ENCODE measurements around the gene FBXO46. TPM values are rescaled to one million over a fixed set of nuclear protein-coding genes. Genes with fewer than 3 reads are reported as not detected.
"Not testable (repeated sequence)": the region's sequence is repeated elsewhere in the genome, so short reads cannot be mapped to it uniquely, and the experiment has no call there.

FBXO46 gene
- polyA plus RNA-seq, 10 donors = 8.3 to 15.3 (median 10.3) TPM

DNA sequence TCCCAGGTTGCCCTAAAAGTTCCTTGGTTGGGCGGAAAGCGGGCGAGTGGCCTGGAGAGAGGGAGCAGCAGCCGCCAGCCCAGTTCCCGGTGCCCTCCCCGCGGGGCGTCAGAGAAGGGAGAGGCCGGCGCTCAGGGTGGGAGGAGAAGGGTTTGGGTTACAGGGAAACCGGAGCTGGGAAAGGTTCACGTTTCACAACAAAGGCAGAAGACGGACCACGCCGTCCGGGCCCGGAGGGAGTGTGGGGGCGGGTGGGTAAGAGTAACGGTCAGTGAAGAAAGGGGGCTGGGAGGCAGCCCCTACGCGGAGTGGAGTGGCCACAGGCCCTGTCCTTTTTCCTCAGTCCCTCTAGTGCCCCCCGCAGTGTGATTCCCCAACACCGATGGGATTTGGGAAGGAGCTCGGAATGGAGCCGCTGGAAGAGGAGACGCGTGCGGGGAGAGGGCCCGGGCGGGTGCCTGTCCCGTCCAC is 36.7 kb upstream of the FBXO46 start:
- peak; percentile 85 to 94 (median 89) for DNase-seq

DNA sequence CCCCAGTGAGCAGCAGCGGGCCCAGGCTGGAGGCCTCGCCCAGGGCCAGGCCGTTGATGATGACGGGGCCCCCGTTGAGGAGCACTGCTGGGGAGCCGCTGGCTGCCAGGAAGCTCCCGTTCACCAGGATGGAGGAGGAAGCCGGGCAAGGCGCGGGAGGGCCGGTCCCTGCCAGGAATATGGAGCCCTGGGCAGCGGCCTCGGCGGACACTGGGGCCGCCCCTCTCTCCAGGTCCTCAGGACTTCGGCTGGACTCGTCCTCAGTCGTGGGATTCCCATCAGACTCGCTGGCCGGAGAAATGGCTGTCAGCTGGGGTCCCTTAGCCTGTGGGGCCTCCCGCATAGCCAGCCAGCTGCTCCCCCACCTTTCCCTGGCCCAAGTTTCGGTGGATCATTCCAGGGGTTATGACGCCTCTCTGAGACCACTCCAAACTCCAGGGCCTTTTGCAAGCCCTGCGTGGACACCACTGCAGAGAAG is 36.2 kb upstream of the FBXO46 start:
- no peak for DNase-seq

DNA sequence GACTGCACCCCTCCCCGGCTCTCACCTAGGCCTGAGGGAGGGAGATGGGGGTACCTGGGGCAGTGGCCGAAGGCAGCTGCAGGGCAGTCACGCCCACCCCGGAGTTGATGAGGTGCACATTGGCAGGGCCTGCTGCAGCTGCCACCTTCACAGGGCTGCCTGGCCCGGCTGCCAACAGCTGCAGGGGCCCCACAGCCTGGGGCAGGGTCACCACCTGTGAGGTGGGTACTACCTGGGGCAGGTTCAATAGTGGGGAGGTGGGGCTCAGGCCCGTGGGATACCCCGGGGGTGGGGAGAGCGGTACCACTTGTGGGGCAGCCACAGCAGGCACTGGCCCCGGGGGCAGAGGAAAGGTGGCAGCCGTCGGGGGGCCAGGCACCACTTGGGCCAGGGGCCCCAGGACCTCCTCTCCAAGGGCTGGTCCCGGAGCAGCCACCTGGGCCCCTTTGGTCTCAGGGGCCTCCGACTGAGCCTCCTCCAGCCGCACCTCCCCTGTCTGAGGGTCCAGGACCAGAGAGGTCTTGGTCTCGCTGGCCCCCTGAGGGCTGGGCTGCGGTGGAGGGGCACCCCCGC is 35.7 kb upstream of the FBXO46 start:
- DNase-seq = no peak

DNA sequence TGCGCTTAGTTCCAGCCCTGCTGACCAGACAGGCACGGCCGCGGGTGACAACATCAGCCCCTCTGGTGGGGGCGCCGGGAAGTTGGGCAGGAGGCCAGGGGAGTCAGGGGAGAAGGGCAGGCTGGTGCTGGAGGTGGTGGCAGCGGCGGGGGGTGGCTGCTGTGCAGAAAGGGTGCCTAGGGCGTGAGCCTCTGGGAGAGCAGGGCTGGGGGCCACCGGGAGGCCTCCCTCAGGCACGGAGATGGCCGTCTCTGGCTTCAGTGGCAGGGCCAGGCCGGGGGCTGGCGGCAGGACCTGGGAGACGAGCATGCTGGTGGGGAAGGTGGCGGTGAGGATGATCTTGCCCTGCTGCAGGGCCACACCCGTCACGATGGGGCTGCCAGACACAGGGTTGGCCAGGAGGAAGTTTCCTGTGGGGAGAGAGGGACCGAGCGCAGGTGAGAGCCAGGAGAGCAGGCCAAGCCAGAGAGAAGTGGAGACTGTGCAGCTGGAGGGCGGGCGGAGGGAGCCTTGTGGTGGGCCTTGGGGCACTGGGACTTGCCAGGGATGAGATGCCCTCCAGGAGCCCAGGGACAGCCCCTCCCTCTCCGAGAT is 35.1 kb upstream of the FBXO46 start:
- no peak for DNase-seq

DNA sequence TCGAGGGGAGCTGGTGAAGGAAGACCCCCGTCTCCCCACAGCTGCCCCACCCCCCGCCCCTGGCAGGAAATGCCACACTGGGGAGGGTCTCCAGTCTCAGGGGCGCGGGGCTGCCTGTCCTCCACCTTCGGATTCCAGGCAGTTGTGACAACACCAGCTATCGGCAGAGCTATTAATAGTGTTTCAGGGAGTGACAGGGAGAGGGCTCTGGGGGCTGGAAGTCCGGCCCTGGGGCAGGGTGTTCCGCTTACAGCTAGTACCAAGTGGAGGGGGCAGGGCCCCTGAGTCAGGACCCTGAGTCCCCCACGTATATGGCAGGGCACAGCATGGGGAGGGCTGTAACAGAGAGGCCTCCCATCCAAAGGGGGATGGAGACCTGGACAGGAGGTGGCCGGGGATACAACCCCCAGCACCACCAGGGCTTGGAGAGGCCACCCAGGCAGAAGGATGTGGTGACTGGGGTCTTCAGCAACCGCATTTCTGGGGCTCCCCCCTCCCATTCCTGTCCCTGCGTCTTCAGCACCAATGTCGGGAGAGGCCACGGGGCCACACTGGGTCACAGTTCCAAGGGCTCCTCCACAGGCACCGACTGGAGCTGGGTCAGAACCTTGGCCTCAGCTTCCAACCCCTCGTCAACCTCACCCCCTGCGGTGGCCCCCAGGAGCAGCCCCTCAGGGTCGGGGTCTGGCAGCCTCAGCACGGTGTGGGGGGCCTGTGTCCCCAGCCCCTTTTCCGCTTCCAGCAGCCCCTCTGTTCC is 34.4 kb upstream of the FBXO46 start:
- DNase-seq = no peak

DNA sequence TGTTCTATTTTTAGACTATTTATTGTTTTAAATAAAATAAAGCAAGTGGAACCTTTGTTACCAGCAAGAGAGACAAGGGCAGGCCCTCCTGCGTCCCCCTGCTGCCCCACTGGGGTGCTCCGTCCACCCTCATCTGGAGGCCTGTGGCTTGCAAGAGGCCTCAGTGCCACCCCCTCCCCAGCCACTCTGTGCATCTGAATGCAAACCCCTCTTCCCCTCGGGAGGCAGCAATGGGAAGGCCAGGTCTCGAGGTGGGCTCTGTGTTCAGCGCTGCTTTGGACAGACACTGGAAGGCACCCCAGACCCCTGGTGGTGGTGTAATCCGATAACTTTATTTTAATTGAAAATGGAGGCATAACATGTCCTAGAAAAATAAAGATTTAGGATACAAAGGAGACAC is 33.8 kb upstream of the FBXO46 start:
- DNase-seq = no peak

DNA sequence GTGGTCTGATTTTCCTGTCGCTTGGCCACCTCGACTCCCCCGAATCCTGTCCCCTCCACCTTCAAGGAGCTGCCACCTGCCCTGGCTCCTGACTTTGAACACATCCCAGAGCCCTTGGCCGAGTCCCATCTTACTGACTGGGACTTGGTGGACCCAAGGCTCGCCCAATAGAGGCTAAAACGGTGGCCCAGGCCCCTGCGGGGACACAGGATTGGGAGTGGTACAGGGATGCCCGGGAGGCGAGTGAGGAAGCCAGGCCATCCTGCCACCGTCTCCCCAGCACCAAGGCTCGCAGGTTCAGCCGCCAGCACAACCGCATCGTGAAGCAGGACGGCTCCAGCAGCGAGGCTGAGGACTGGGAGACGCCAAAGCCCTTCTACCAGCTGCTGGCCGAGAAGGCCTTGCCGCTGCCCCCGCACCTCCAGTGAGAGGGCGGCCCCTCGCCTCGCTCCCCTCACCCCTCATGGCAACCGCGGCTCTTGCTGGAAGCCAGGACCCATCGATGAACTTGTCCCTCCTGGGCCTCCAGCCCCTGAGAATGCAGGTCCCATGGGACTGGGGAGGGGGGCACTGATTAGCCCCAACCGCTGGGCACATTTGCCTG is 33.1 kb upstream of the FBXO46 start:
- no peak for DNase-seq

DNA sequence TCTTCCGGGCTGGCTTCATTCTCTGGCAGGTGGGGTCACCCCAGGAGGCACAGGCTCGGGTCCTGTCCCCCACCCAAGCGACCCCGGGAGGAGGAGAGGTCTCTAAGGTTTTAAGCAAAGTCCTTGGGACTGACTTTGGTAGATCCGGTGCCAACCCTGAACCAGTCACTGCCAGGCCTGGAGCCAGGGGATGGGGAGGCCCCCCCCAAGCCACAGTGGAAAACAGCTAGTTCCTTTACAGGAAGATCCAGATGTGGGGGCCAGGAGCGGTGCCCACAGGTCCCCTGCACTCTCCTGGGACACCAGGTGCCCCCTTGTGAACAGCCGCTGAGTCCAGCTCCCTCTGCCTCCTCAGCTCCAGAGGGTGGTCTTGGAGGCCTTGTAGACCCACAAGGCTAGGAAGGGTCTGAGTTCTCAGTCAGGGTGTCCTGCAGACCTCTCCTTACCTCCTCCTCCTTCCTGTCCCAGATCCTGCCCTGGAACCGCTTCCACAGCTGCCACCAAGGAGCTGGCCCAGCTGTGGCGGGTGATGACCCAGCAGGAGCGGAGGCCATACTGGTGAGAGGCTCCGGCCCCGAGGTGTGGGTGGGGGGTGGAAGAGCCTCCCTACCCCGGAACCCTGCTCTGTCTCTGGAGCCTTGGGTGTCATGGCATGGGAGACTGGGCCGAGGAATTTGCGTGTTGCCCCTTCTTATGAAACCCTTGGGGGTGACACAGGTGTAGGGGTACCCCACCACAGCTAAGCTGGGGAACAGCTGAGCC is 32.4 kb upstream of the FBXO46 start:
- DNase-seq = no peak

DNA sequence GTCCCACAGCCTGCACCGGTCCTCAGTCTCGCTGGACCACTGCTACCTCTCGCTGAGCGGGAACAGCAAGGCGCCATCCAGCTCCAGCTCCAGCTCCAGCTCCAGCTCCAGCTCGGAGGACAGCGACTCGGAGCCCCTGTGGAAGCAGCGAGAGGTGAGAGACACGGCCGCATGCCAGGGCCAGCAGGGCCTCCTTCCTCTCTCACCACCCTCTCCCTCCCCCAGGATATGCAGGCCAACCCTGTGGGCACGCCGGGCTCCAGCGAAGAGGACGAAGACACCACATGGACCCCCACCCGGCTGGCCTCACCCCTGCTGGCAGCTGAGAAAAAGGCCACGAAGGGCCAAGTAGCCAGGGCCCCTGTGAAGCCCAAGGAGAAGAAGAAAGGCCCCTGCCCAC is 31.0 kb upstream of the FBXO46 start:
- no peak for DNase-seq

DNA sequence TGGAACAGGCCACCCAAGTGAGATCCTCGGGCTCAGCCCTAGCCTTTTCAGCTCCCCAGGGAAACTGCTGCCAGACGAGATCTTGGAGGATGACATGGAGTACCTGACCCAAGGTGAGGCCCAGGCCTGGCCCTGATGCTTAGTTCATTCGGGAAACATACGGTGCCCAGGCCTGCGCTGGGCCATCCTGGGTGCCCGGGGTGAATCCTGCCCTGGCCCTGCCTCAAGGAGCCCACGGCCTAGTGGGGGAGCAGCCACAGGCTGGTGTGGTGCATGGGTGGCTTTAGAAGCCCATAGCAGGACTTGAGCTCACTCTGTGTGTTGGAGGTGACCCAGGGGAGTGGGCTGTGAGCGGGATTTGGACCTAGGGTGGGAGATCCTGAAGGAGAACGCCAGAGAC is 28.2 kb upstream of the FBXO46 start:
- DNase-seq = no peak

DNA sequence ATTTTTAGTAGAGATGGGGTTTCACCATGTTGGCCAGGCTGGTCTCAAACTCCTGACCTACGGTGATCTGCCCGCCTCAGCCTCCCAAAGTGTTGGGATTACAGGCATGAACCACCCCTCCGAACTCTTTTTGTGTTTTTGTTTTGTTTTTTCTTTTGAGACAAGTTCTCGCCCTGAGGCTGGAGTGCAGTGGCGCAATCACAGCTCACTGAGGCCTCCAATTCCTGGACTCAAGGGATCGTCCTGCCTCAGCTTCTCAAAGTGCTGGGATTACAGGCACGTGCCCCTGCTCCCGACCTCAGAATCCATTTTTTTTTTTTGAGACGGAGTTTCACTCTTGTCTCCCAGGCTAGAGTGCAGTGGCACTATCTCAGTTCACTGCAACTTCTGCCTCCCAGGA is 27.0 kb upstream of the FBXO46 start:
- DNase-seq = no peak

DNA sequence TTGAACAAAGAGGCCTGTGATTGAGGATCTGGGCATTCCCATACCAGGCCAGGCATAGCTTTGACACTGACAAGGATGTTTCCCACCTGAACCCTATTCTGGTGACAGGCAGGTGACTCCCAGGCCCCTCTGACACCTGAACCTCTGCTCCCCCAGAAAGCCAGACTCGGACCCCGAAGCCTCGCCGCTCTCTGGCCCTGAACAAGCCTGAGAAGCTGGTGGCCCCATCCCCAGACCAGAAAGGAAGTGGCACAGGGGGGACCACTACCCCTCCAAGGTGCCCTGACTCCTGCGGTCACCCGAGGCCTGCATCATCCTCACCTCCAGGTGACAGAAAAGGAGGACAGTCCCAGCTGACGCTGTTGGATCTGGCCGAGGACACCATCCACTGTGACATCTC is 23.6 kb upstream of the FBXO46 start:
- no peak for DNase-seq

DNA sequence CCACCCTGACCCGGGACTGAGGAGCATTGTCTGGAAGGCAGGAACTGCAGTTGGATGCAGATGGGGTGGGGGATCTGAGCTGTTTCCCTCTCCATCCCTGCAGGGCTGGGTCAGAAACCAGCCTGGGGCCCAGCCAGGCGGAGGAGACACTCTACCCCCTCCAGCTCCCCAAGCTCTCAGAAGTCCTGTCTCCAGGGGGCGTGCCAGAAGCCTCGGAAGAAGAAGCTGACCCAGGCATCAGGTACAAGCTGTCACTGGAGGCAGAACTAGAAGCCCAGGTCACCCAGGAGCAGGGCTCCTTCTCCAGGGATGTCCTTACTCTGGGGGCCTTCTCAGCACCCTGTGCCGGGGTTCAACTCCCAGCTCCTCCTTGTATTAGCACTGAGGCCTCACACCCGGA is 22.9 kb upstream of the FBXO46 start:
- no peak for DNase-seq

DNA sequence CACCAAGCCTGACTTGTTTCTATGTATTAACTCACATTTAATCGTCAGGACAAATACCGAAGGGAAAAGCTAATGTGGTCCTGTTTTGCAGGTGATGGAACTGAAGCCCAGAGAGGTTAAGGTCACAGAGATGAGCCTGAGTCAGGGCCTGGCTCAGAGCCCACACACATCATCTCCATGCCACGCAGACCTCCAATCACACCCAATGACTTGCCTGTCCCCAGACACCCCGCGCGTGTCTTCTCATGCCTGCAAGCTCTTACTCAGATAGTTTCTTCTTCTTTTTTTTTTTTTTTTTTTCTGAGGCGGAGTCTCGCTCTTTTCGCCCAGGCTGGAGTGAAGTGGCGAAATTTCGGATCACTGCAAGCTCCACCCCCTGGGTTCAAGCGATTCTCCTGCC is 21.9 kb upstream of the FBXO46 start:
- DNase-seq = no peak

DNA sequence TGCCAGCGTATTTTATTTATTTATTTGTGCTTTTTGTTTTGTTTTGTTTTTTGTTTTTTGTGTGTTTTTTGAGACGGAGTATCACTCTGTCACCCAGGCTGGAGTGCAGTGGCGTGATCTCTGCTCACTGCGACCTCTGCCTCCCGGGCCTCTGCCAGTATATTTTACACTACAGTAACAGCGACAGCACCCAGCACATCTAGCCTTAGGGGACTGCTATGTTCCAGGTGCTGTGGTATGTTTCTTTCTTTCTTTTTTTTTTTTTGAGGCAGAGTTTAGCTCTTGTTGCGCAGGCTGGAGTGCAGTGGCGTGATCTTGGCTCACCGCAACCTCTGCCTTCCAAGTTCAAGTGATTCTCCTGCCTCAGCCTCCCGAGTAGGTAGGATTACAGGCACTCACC is 20.8 kb upstream of the FBXO46 start:
- not testable (repeated sequence) for DNase-seq

DNA sequence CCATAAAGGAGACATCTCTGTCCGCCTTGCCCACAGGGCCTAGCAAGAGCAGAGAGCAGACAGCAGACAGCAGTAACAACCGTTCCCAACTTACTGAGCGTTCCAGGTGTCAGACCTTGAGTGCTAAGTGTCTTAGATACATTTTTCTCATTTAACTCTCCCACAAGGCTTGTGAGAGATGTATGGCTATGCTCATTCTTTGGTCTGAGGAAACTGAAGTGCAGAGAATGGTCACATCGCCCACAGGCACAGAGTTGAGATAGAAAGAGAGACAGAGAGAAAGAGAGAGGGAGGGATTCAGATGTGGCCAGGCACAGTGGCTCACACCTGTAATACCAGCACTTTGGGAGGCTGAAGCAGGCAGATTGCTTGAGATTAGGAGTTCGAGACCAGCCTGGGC is 16.8 kb upstream of the FBXO46 start:
- no peak for DNase-seq

DNA sequence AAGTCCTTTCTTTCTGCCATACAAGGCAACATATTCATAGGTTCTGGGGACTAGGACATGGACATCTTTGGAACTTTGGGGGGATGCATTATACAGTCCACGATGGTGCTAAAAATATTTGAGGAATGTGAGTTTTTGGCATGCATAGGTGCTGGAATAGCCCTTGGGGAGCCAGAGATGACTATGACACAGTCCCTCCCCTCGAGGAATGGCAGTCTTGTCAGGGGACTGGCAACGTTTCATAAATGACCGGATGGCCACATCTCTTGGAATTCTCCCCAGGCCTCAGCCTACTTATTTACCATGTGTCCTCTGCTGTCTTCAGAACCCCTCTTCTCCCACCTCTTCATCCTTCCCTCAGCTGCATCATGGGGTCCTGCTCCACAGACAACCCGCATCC is 16.2 kb upstream of the FBXO46 start:
- DNase-seq = no peak

DNA sequence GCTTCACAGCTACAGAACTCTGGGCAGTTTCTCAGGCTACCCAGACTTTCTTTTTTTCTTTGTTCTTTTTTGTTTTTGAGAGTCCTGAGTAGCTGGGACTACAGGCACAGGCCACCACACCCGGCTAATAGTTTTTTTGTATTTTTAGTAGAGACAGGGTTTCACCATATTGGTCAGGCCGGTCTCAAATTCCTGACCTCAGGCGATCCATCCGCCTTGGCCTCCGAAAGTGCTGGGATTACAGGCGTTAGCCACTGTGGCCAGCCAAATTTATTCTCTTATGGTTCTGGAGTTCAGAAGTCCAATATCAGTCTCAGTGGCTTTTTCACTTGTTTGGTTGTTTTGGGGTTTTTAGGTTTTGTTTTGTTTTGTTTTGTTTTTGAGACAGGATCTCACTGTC is 14.9 kb upstream of the FBXO46 start:
- DNase-seq = no peak

DNA sequence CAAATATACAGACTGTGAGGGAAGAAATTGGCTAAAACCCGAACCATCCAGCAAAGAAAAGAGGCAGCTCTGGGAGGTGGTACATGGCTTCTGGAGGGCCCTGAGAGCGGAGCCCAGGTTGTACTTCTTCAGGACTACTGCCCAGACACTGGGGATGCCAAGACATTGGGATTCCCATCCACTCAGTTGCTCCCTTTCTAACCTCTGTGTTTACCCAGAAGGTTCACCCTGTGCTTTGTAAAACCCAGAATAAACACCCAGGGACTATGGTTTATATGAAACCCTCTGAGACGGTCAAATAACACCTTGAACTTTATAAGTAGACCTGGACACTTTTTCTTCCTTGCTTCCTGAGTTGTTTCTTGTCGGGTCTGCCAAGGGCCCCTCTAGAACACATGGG is 12.3 kb upstream of the FBXO46 start:
- no peak for DNase-seq

DNA sequence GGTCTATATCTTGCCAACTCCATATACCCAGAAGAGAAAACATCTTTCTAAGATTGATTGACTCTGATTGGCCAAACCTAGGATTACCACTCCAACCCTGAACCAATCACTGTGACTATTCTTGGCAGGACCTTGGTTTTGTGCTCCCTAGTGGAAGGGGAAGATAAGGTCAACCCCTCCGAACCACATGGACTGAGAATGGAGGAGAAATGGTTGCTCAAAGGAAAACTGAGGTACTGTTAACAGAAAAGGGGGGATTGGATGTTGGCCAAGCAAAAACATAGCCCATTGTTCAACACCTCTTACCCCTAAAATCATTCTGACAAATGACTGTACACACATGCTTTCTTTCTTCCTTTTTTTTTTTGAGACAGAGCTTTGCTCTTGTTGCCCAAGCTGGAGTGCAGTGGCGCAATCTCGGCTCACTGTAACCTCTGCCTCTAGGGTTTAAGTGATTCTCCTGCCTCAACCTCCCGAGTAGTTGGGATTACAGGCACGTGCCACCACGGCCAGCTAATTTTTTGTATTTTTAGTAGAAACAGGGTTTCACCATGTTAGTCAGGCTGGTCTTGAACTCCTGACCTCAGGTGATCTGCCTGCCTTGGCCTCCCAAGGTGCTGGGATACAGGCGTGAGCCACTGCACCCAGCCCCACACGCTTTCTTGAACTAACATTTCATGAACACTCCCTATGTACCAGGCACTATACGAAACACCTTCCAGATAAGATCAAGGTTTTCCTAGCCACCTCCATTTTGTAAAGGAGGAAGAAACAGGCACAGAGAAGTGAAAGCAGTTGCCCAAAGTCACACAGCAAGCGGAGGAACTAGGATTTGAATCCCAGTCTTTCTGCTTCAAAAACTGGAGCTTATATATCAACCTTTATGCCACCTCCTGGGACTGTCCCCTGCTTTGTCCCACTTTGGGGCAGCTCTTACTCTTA is 9.1 kb upstream of the FBXO46 start:
- DNase-seq = no peak
